IPS DF 19.7 (cell line): Measurements from ENCODE around the gene HHATL.

ENCODE experiments used
- DNase-seq: peaks from one replicate; pipeline ENCODE4 v3.0.0-alpha.2; 2013; ENCODE audit warnings: low read depth, low spot score

HHATL gene

DNA sequence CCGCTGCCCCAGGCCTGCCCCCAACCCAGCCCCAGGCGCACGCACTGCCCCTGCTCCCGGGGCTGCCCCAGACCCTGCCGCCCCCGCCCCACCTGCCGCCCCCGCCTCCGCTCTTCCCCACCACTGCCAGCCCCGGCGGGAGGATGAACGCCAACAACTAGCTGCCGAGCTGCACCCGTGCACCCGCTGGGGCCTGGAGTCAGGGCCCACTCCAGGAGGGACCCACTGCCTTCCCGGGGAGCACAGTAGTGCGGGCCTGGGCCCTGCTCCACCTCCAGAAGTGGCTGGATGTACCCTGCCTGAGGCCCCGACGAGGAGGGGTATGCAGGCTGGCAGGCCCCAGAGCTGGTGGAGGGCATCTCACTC is 38.2 kb downstream of the HHATL start:
- DNase-seq: no peak

DNA sequence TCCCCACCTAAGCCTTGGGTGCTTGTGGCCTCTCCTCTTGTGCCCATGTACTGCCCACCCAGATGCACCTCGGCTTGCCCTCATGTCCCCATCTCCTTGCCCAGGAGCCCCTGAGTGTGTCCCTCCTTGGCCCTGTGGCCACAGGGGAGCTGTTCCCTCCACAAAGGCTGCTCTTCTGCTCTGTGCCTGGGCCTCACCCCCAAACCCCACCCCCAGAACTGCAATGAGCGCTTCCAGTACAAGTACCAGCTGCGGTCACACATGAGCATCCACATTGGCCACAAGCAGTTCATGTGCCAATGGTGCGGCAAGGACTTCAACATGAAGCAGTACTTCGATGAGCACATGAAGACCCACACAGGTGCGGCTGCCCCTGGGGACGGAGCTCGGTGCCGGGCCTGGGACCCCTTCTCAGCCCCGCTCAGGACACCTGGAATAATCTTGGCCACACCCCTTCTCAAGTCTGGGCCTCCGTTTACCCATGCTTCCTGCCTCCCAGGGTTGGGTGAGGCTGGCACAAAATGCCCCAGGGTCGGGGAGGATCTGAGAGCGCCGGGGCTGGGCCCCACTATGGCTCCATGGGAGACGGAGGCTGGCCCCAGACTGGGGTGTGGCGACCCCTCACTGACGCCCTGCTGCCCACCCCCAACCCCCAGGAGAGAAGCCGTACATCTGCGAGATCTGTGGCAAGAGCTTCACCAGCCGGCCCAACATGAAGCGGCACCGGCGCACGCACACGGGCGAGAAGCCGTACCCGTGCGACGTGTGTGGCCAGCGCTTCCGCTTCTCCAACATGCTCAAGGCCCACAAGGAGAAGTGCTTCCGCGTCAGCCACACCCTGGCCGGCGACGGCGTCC is 38.8 kb downstream of the HHATL start:
- DNase-seq: no peak

DNA sequence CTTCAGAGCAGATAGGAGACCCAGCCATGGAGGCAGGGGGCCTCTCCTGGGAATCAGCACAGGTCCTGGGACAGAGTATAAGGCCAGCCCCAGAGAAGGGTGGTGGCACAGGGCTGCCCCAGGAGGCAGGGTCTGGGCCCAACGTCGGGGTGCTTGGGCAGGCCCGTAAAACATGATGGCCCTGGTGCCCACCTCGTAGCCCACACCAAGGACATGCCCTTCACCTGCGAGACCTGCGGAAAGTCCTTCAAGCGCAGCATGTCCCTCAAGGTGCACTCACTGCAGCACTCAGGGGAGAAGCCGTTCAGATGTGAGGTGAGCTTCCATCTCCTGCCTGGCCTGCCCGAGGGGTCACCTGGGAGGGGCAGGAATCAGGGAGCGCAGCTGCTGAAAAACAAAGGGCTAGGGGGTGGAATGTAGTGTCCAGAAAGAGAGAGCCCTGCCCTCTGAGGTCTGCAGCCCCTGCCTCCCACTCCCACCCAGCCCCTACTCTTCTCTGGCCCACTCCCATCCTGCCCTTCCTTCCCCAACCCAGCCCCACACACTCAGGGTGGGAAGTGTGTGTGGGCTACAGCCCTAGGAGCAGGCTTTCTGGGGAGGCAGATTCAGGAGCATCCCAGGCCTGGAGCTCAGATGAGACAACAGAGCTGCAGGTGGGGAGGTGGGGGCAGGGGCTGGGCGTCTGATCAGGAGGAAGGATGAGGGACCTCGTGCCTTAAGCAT is 39.6 kb downstream of the HHATL start:
- DNase-seq: no peak

DNA sequence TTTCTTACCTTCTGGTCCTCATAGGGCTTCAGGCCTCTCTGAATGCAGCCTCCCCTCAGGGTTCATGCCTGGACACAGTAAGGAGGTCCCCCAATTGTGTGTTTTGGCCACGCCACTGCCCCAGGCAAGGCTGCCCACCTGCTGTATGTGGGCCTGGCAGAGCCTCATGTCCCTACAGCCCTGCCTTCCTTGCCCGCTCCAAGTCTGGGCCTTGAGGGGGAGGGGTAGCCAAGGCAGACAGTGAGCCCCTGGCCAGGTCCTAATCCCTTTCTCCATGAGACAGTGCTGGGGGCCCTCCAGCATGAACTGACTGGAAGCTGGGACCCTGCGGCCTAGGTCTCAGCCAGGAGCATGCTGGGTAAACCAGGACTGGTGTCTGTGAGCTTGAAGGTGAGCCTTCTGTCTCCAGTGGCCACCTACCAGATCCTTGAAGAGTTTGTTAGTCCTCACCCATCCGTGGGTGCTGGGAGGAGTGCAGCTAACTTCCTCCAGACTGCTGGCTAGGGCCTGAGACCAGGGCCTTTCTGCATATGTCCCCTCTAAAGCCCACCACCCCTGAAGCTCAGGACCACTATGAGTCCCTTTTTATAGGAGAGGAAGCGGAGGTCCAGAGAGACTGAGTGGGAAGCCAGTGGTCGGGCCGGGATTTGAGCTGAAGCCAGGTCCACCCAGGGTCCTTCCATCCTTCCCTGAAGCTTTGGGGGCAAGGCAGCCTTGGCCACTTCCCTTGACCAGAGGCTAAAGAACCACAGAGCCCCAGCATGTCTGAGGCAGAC is 40.4 kb downstream of the HHATL start:
- no peak for DNase-seq

DNA sequence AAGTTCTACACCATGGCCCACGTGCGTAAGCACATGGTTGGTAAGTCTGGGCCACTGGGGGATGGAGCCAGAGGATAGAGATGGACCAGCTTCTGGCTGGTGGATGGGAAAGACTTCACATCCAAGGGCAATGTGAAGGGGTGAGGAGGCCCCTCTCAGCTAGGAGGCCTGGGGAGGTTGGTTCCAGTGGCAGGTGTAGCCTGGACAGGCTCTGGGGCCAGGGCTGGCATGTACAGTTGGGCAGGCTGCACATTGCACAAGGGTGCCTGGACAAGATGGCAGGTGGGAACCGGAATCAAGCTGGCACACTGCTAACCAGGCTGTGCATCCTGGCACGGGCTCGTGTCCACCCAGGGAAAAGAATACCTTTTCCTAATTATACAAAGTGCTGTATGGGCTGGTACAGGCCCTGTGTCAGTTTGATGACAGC is 41.0 kb downstream of the HHATL start:
- no peak for DNase-seq

DNA sequence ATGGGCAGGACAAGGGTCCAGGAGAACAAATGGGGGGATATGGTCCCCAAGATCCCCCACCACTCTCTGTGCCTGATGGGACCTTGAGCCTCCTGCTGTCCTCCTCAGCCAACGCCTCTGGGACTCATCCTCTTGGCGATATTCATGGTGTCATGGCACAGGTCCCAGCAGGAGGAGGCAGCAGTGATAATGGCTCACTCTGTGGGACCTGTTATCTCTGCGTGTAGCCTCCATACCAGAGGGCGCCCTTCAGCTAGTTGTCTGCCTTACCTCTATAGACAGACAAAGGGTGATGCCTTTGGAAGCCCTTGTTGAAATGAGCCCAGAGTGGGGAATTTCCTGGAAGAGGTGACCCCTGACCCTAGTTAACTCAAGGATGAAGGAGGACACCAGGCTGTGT is 41.7 kb downstream of the HHATL start:
- DNase-seq: no peak

DNA sequence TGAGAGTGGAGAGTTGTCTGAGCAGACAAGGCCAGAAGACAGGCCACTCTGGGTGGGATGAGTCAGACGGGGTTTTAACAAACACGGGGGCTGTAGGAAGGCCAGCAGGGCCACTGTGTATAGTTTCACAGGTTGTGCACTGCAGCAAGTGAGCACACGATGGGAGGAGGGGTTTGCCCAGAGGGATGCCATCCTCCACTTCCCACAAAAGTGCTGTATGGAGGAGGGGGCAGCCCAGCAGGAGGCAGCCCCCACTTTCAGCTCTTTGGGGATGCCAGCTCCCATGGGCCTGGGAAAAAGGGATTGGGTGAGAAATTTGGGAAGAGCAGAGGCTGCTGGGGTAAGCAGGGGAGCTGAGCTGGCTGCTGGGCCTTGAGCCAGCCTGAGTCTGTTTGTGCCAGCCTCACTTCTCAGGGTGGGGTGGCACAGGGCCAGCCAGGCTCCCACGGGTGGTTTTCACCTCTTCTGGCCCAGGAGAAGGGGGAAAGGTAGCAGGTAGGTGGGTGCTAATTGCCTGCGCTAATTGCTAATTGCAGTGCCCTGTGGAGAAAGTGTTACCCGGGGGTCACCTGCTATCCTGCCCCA is 42.4 kb downstream of the HHATL start:
- DNase-seq: no peak

DNA sequence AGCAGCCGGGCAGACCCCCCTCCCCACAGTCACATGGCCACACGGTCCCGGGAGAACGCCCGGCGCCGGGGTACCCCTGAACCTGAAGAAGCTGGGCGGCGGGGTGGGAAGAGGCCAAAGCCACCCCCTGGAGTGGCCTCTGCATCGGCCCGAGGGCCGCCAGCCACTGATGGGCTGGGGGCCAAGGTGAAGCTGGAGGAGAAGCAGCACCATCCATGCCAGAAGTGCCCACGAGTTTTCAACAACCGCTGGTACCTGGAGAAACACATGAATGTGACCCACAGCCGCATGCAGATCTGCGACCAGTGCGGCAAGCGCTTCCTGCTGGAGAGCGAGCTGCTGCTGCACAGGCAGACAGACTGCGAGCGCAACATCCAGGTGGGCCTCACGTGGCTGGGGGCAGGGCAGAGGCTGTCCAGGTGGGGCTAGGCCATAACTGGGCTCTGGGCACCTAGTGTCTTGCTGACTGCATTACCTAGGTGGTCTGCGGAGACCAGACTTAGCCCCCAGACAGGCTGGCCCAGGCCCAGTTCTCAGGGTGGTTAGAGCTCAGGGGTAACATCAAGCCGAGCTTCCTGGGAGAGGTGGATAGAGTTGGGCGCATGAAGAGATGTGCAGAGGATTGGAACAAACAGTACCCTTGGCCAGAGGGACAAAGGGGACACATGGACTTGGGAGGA is 43.0 kb downstream of the HHATL start:
- DNase-seq: no peak

DNA sequence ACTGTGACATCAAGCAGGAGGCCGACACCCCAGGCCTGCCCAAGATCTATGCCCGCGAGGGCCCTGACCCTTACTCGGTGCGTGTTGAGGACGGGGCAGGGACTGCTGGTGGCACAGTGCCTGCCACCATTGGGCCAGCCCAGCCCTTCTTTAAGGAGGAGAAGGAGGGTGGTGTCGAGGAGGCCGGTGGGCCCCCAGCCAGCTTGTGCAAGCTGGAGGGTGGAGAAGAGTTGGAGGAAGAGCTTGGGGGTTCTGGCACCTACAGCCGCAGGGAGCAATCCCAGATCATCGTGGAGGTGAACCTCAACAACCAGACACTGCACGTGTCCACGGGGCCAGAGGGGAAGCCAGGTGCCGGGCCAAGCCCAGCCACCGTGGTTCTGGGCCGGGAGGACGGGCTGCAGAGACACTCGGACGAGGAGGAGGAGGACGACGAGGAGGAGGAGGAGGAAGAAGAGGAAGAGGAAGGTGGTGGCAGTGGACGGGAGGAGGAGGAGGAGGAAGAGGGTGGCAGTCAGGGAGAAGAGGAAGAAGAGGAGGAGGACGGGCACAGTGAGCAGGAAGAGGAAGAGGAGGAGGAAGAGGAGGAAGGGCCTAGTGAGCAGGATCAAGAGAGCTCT is 43.7 kb downstream of the HHATL start:
- DNase-seq: no peak

DNA sequence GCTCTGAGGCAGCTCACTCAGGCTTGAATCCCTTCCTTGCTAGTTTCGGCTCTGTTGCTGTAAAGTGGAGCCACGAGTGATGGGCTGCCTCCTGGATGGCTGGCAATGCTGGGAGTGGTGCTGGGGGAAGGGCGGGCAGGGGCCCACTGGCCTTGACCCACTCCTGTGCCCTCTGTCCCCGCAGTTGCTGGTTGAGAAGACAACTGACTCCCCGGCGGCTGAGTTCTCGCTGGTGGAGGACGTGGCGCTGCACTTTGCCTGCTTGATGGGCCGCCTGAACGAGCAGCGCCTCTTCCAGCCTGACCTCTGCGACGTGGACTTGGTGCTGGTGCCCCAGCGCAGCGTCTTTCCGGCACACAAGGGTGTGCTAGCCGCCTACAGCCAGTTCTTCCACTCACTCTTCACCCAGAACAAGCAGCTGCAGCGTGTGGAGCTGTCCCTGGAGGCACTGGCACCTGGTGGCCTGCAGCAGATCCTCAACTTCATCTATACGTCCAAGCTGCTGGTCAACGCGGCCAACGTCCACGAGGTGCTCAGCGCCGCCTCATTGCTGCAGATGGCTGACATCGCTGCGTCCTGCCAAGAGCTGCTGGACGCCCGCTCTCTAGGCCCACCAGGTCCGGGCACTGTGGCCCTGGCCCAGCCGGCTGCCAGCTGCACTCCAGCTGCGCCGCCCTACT is 44.4 kb downstream of the HHATL start:
- DNase-seq: no peak

DNA sequence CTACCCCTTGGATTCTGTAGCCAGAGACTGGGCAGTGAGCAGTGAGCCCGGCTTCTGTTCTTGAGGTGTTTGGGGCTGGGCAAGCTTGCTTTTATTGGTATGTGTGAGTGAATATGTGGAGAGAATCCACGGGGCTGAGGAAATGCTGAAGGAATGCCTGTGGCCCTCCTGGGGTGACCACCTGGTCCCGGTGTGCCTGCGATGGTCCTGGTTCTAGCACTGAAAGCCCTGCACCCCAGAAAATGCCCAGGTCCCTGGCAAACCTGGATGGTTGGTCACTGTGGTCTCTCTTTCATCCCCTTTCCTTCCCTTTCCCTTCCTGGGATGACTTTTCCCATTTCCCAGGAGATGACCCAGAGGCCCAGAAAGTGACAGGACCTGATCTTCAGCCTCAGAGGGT is 44.9 kb downstream of the HHATL start:
- DNase-seq: no peak

DNA sequence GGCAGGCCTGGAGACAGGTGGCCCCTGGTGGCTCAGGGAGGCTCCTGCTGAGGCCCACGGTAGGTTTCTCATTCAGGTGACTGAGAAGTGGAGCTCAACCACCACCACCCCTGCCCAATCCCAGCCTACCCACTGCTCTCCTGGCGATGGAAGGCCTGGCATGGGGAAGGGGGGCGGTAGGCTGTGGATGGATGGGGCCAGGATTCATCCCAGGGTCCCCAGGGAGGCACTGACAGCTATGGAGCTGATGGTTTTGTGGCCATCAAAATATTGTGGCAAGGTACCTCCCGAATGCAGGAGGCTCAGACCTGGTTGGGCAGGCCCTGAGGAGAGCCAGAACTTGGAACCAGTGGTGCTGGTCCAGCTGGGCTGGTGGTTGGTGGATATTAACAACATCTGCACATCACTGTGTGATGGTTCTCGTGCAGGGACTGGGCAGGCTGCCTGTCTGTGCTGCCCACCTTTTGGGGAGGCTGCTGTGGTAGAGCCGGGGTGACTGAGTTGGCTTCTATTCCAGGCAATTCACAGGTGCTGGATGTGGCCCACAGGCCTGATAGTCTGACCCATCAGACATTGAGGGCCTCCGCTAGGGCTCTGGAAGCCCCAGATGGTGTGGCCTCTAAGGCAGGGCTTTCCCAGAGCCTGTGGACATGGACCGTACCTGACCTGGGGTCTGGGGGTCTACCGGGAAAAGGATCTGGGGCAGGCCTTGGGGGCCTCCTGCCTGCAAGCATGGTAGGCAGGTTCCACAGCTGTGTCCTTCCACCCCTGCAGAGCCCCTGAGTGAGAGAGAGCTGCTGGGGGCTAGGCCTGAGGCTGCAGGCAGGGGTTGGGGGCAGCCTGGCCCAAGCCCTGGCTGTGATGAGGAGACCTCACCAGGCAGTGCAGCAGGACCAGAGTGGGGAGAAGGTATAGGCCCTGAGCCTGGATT is 45.7 kb downstream of the HHATL start:
- no peak for DNase-seq

DNA sequence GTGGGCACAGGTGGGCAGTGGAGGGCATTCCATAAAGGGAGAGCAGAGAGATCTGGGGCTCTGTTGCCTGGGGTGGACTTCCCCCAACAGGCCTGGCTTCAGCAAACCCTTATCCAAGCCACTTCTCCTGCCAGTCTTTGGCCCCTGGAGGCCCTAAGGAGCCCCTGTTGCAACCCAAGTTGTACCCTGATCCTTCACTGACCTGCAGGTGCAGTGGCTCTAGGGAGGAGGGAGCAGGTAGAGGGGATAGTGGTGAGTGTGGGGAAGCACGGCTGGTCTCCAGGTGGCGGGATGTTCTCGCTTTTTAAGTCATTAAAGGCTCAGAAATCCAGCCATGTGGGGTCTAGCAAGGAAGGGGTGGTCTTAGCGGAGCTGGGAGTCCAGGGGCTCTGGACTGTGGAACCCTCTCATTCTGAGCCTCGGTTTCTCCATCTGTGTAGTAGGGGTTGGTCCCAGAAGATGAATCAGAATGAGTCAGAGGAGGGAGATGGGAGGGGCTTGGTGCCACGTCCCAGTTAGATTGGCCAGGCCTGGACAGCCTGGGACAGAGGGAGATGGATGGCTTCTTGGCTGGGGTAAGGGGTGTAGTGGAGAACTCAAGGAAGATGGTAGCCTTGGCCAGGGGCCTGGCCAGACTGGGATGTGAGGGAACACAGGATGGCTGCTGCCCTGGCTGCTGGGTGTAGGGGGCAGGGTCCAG is 46.5 kb downstream of the HHATL start:
- no peak for DNase-seq

DNA sequence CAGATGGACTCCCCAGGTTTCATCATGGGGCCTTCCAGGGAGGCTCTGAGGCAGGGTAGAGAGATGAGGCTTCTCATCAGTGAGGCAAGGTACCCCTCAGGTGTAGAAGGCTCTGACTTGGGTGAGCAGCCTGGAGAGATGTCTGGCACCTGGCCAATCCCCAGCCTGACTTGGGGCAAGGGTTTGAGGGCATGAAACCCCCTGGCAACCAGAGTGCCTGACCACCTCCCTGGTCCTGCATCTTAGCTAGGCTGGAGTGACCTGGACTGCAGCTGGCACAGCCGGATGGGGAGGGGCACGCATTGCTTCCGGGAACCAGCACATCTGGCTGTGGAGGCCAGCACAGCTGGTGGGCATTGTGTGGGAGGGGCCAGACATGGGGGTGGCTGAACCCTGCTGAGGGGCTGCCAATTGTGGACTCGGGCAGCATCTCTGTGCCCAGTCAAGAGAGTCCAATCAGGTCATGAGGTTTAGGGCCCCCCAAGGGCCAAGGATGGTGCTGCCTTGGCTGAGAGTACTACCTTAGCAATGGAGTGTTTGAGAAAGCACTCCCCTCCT is 47.2 kb downstream of the HHATL start:
- no peak for DNase-seq

DNA sequence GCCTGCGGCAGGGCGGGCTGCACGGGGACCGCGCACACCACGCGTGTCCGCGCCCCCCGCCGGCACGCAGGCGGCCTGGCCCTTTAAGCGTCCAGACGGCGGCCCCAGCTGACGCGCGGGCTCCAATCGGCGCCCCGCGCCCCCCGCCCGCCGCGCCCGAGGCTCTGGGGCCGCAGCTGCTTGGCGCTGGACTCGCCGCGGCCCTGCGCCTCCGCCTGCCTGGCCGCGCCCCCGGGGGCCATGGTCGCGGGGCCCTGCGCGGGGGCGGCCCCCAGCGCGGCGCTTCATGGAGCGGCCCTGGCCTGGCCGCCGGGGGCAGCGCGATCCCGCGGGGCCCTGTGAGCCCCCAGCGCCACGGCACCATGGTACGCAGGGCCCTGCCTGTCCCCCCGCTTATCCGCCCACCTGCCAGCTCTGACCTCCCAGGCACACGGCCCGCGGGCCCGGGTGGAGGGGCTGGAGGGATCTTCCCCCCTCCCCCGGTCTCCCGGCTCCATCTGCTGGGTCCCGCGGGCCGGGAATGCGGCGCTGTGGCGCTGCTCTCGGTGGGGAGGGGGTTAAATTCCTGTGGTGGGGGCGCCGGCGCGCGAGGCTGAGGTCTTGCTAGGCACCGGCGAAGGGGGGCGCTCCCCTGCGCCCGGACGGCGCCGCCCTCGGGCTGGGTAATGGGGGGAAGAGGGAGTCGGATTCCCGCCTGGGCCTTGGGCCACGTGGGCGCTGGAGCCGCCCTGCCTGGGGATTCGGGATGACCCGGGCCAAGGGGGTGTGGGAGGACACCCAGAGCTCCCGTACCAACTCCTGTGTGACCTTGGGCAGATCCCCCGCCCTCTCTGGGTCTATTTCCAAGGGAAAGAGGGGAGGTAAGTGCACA is 48.0 kb downstream of the HHATL start:
- peak; percentile 52 for DNase-seq

DNA sequence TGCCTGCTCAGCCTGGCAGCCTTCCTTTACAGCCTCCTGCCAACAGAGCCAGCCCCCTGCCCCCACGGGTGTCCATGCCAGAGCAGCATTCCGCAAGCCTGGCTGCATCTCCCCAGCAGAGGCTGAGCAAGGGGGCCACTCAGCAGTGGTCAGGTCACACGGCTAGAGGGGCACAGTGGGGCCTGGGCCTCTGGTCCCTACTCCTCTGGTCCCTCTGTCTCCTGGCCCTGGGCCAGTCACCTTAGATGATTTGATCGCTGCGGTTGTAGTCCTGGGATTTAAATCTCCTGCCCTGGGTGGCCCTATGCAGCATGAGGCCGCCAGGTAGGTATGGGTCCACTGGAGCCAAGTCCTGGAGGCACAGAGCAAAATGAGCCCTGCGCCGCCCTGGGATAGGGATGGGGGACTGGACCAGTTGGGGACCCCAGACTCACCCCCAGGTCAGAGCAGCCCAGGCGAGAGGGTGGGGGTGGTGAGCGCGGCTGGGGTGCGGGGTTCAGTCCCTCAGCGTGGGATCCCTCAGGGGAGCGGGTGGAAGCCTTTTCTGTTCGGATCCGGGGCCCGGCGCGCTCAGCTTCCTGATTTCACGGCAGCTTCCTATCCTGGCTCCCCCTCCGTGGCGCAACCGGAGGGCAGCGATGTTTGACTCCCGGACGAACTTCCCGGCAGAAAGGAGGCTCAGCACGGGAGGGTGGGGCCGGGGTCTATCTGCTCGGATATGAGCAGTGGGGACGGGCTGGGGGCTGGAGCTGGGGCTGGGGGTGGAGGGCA is 48.9 kb downstream of the HHATL start, which contains the start of gene ZBTB47:
Gene ZBTB47, plus strand, starts transcription at position 138 of the 771 bp plus-strand sequence. CDS start 4,659 bp downstream, outside the sequence.
- DNase-seq: no peak

DNA sequence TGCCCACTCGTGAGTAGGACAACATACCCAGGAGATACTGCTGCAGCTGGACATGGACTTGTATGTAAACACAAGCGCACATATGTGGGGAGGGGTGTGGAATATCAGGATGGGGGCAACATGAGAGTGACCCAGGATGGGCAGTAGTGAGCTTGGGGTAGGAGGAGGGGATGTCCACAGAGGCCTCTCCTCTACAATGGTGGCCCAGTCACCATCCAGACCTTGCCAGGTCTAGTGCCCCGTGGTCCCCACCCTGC is 49.4 kb downstream of the HHATL start:
- no peak for DNase-seq
